Heart left ventricle (tissue), 13 donors: ENCODE data around the gene MYO5C.

Source experiments
- CTCF ChIP-seq, 12 donors: fragments of 200-600 bp; sonication (generic) in 4 of 12; IDR thresholded peaks; one replicate each; pipeline versions ENCODE4 v1.5.0 to v1.8.0; 2018 to 2022; ENCODE audit warnings: antibody characterized with exemption in 12 of 12, mild to moderate bottlenecking in 5 of 12
- POLR2A ChIP-seq, 2 donors: fragments of 450-650 bp; IDR thresholded peaks; one replicate each; pipeline ENCODE4 v1.6.1; 2017; ENCODE audit warnings: antibody characterized with exemption in 2 of 2, mild to moderate bottlenecking in 2 of 2, moderate library complexity in 2 of 2
- donor health status: ischemic (EF 13 %, LVEDD 7.1; RV severe dilation, severe dysfunction).
- donor health status: DM: no; HTN: yes; CAD: no.
- donor health status: DM: no; HTN: no; CAD: no.
- donor health status: ischemic (EF 25% LVEDD 6.9; RV normal size, moderate dysfunction).
- donor health status: ischemic (EF 25% LVEDD 5.7; RV mildly dilated, moderate dysfunction).
- donor health status: ischemic (EF 35%, LVEDD 5.7; RV mildly dilated, moderate dysfunction).
- donor health status: nonischemic (EF 11% LVEDD 7.7; RV severe dilation, severe dysfunction).
- donor health status: DM: yes; HTN: yes; CAD: no.
- donor health status: PGD.
- donor health status: ischemic (EF 29% LVEDD 5.4; RV normal size, mild dysfunction).
- donor health status: nonischemic (EF 23%, LVEDD 6.1; RV moderate dilation, normal function).

GRCh38 chr15:52317022-52317421, 21.4 kb upstream of the MYO5C start:
- TF ChIP-seq CTCF (IDR thresholded peaks at IDR 0.05) (no peak), POLR2A (IDR thresholded peaks at IDR 0.05) (no peak)
